Trophoblast cell (in vitro differentiated cells and primary cell): ENCODE measurements around the gene KIF3A.

Source experiments
- DNase-seq, 2 donors: peaks; one replicate each; pipeline ENCODE4 v3.0.0-alpha.2; 2016
- H2AFZ ChIP-seq: 2 replicates; pipeline ENCODE4 v1.6.1; 2013; ENCODE audit warnings: low read length, moderate library complexity, mild to moderate bottlenecking; ENCODE audit not compliant: insufficient read depth, poor library complexity
- H2AK5ac ChIP-seq: 2 replicates; pipeline ENCODE4 v1.6.1; 2013; ENCODE audit warnings: mild to moderate bottlenecking, low read length
- H2BK120ac ChIP-seq: 2 replicates; pipeline ENCODE4 v1.6.1; 2013; ENCODE audit warnings: low read length, mild to moderate bottlenecking, moderate library complexity; ENCODE audit not compliant: insufficient read depth, poor library complexity
- H2BK12ac ChIP-seq: 2 replicates; pipeline ENCODE4 v1.6.1; 2013; ENCODE audit warnings: mild to moderate bottlenecking, low read length, moderate library complexity
- H2BK5ac ChIP-seq: 2 replicates; pipeline ENCODE4 v1.6.1; 2013; ENCODE audit warnings: low read length, low read depth, moderate library complexity, mild to moderate bottlenecking; ENCODE audit not compliant: poor library complexity
- H3K14ac ChIP-seq: 2 replicates; pipeline ENCODE4 v1.6.1; 2013; ENCODE audit warnings: mild to moderate bottlenecking, low read length
- H3K18ac ChIP-seq: 2 replicates; pipeline ENCODE4 v1.6.1; 2013; ENCODE audit warnings: mild to moderate bottlenecking, low read length
- H3K23ac ChIP-seq: 2 replicates; pipeline ENCODE4 v1.6.1; 2013; ENCODE audit warnings: low read length
- H3K27ac ChIP-seq: 2 replicates; pipeline ENCODE4 v1.5.1; 2013; ENCODE audit warnings: low read depth, mild to moderate bottlenecking, inconsistent platforms, low read length, moderate library complexity
- H3K27me3 ChIP-seq: 2 replicates; pipeline ENCODE4 v1.6.1; 2013; ENCODE audit warnings: inconsistent platforms, mild to moderate bottlenecking, low read length, moderate library complexity; ENCODE audit not compliant: insufficient read depth
- H3K36me3 ChIP-seq, 2 experiments: 1 replicate in 1 of 2; 2 replicates in 1 of 2; pipeline ENCODE4 v1.6.1; 2013; ENCODE audit warnings: low read length in 2 of 2, mild to moderate bottlenecking in 2 of 2, moderate library complexity in 1 of 2; ENCODE audit not compliant: insufficient read depth in 2 of 2, control insufficient read depth in 1 of 2
- H3K4ac ChIP-seq: 2 replicates; pipeline ENCODE4 v1.6.1; 2013; ENCODE audit warnings: low read depth, mild to moderate bottlenecking, low read length, moderate library complexity
- H3K4me1 ChIP-seq, 2 experiments: 1 replicate in 1 of 2; 2 replicates in 1 of 2; pipeline ENCODE4 v1.6.1; 2013; ENCODE audit warnings: low read length in 2 of 2, mild to moderate bottlenecking in 2 of 2, moderate library complexity in 1 of 2; ENCODE audit not compliant: insufficient read depth in 2 of 2, control insufficient read depth in 1 of 2
- H3K4me2 ChIP-seq: 2 replicates; pipeline ENCODE4 v1.6.1; 2013; ENCODE audit warnings: inconsistent platforms, mild to moderate bottlenecking, low read length, moderate library complexity
- H3K4me3 ChIP-seq: 2 replicates; pipeline ENCODE4 v1.5.1; 2013; ENCODE audit warnings: mild to moderate bottlenecking, low read depth, low read length, inconsistent platforms
- H3K79me1 ChIP-seq: one replicate; pipeline ENCODE4 v1.6.1; 2013; ENCODE audit warnings: low read length
- H3K79me2 ChIP-seq: 2 replicates; pipeline ENCODE4 v1.6.1; 2013; ENCODE audit warnings: low read length, mild to moderate bottlenecking; ENCODE audit not compliant: control insufficient read depth, insufficient read depth, poor library complexity
- H3K9ac ChIP-seq: 2 replicates; pipeline ENCODE4 v1.6.1; 2013; ENCODE audit warnings: mild to moderate bottlenecking, low read length
- H3K9me3 ChIP-seq: 2 replicates; pipeline ENCODE4 v1.6.1; 2013; ENCODE audit warnings: low read depth, mild to moderate bottlenecking, control low read depth, inconsistent platforms, low read length; ENCODE audit not compliant: insufficient read depth
- H4K12ac ChIP-seq: 2 replicates; pipeline ENCODE4 v1.6.1; 2013; ENCODE audit warnings: low read depth, mild to moderate bottlenecking, low read length, moderate library complexity
- H4K8ac ChIP-seq: 2 replicates; pipeline ENCODE4 v1.6.1; 2013; ENCODE audit warnings: low read depth, mild to moderate bottlenecking, low read length, moderate library complexity
- H4K91ac ChIP-seq: one replicate; pipeline ENCODE4 v1.6.1; 2013; ENCODE audit warnings: low read depth, mild to moderate bottlenecking, low read length, moderate library complexity
- WGBS: extraction: QIAGEN DNeasy Blood & Tissue Kit; methylation state at CpG from one replicate; pipeline ENCODE4 v1.1.7; 2013; ENCODE audit warnings: missing lambda C conversion rate; ENCODE audit not compliant: insufficient read length, insufficient coverage; ENCODE audit errors: extremely low coverage; 5-methylcytosine and 5-hydroxymethylcytosine counted together

KIF3A gene

DNA sequence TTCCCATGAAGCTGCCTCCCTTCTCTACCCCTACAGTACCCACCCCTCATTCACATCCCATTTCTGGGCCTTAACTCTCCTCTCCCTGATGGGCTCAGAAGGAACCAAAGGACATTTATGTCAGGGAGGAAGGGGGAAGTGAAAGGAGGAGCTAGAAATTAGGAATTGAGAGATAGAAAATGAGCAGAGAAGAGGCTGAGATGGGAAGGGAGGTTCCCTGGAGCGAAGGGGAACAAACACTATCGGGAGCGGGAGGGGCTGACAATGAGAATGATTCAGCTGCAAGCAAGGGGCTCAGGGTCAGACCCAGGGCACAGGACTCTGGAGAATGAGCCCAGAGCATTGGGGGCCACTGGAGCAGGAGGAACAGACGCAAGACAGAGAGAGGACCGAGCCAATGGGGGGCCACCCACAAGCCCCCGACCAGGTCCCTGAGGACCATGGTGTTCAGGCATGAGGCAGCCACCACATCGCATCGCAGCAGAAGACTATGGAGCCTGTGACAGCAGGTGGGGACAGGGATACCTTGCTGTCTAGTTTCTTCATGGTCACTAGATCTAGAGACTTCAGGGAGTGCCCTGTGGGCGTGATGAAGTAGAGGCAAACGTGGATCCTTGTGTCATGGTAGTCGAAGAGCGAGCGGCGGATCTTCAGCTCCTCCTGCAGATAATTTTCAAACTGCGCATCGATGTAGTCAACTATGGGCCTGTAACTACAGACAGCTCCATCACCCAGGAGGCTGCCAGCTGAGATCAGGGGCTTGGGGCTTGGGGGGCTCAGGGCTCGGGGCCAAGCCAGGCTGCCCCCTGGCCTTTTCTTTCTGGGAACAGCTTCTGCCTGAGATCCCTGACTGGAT lies 26.1 kb upstream of the KIF3A start:
- H3K23ac ChIP-seq, result no peak overlapping the region
- no peak overlapping the region for H2BK5ac ChIP-seq
- H3K9me3 ChIP-seq, result no peaks in the 10 kb centered on the region
- no peak overlapping the region for H2AK5ac ChIP-seq
- H2BK12ac ChIP-seq, result no peak overlapping the region
- no peak overlapping the region for H3K4me2 ChIP-seq
- H3K79me2 ChIP-seq, result peaks cover 20% of the 10 kb centered on the region
- H4K91ac ChIP-seq, result no peak overlapping the region
- peaks cover 22% of the 10 kb centered on the region for H3K79me1 ChIP-seq
- H4K12ac ChIP-seq, result no peak overlapping the region
- no peak overlapping the region for H3K9ac ChIP-seq
- H3K27me3 ChIP-seq, result no peaks in the 10 kb centered on the region
- H3K27ac ChIP-seq, result no peak overlapping the region
- WGBS, result no CpG with 5 or more reads among the region's 17 CpGs
- H3K36me3 ChIP-seq, result peaks cover 78 to 83% of the 10 kb centered on the region in 2 experiments
- H2BK120ac ChIP-seq, result no peak overlapping the region
- DNase-seq, result no peak
- no peak overlapping the region for H3K4me3 ChIP-seq
- no peak overlapping the region for H2AFZ ChIP-seq
- H3K14ac ChIP-seq, result no peak overlapping the region
- peaks cover 39 to 60% of the 10 kb centered on the region in 2 experiments for H3K4me1 ChIP-seq
- no peak overlapping the region for H4K8ac ChIP-seq
- H3K18ac ChIP-seq, result no peak overlapping the region
- H3K4ac ChIP-seq, result no peak overlapping the region

DNA sequence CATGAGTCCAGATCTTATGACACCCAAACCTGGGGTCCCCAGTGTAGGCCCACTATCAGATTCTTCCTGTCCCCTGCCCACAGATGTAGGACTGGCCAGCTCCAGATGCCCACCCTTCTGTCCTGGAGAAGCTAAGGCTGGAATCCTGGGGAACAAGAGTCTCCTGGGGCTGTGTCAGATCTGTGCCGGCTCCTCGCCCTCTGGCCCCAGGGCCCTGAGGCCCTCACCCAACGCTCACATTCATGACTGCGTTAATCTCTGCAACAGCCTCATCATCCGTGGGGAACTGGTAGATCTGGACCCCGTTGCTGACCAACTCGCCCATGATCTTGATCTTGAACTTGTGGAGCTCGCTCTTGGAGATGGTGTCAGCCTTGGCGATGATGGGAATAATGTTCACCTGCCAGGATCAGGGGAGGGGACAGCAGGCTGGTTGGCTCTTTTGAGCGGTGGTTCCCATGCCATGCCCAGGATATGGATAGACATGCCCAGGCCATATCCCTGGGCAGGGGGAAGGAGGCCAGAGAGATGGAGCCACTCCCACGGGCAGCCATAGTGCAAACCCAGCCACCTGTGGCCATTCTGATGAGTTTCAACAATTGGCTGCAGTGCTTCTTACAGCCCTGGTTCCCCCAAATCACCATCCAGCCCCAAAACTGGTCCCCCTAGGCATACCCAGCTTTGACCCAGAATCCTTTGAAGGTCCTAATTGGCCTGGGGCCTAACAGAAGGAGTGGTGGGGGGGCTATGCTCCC lies 25.1 kb upstream of the KIF3A start:
- Histone ChIP-seq H3K79me2 (peaks cover 13% of the 10 kb centered on the region), H3K18ac (peak overlapping the region; percentile 3), H2BK12ac (no peak overlapping the region), H3K4me2 (no peak overlapping the region), H2BK120ac (no peak overlapping the region), H3K4me1 (peaks cover 32 to 52% of the 10 kb centered on the region in 2 experiments), H3K4me3 (no peak overlapping the region), H2AFZ (no peak overlapping the region), H4K12ac (no peak overlapping the region), H3K14ac (no peak overlapping the region), H2BK5ac (no peak overlapping the region), H3K27me3 (no peaks in the 10 kb centered on the region), H3K23ac (no peak overlapping the region), H3K36me3 (peaks cover 80 to 89% of the 10 kb centered on the region in 2 experiments), H3K9ac (no peak overlapping the region), H3K4ac (no peak overlapping the region), H4K91ac (no peak overlapping the region), H2AK5ac (no peak overlapping the region), H3K9me3 (no peaks in the 10 kb centered on the region), H3K27ac (no peak overlapping the region), H3K79me1 (peaks cover 21% of the 10 kb centered on the region), H4K8ac (no peak overlapping the region)
- DNase-seq, result no peak
- no CpG with 5 or more reads among the region's 11 CpGs for WGBS

DNA sequence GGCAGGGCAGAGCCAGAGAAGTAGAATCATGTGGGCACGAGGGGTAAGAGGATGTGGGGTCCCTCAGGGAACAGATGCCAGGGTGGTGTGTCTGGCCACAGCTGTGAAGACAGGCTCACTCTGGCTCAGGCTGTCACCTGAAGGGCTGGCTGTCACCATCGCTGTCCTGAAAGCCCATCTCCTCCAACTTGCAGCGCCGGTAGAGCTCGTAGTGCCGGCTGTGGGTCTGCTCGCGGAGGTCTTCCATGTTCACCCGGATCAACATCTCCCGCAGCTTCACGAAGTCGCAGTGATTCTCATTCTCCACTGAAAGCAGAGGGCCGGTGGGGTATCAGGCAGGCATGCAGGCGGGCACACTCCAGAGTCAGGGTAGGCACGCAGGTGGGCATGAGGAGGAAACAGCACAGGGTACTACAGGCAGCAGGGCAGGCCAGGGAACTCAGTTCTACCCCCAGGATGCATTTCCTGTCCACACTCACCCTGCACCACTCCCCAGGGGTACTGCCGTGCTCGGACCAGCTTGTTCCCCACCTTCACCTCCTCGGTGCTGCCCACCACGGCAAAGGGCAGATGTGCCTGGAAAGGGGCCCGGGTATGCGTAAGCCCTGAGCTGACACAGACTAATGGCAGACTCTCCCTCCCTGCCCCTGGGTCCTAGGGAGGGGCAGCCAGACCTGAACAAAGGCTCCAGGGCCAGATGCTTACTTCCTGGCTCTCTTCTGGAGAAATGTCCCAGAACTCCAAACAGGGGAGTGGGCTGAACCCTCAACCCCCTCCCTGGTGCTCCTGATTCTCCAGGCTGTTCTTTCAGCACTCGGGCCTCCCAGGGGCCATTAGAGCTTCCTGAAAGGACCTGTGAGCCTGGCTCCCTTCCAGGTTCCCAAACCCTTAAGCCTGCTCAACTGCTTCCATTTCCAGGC lies 24.2 kb upstream of the KIF3A start:
- Histone ChIP-seq H3K14ac (no peak overlapping the region), H2AFZ (no peak overlapping the region), H4K12ac (no peak overlapping the region), H3K36me3 (peaks cover 81 to 88% of the 10 kb centered on the region in 2 experiments), H3K9ac (no peak overlapping the region), H3K18ac (peak overlapping the region; percentile 2), H3K23ac (no peak overlapping the region), H4K8ac (no peak overlapping the region), H3K4ac (no peak overlapping the region), H2AK5ac (no peak overlapping the region), H2BK120ac (no peak overlapping the region), H3K9me3 (no peaks in the 10 kb centered on the region), H3K4me2 (no peak overlapping the region), H3K79me2 (peaks cover 6% of the 10 kb centered on the region), H3K27me3 (no peaks in the 10 kb centered on the region), H2BK12ac (no peak overlapping the region), H3K4me1 (peaks cover 23 to 44% of the 10 kb centered on the region in 2 experiments), H3K79me1 (peaks cover 13% of the 10 kb centered on the region), H4K91ac (no peak overlapping the region), H3K4me3 (no peak overlapping the region), H2BK5ac (no peak overlapping the region), H3K27ac (no peak overlapping the region)
- no CpG with 5 or more reads among the region's 22 CpGs for WGBS
- DNase-seq, result no peak
